GM12874 (cell line): ENCODE results near the gene NKPD1.

Experiments
- CTCF ChIP-seq: IDR thresholded peaks from 2 replicates; pipeline ENCODE4 v1.5.1; 2011; ENCODE audit warnings: low read depth, mild to moderate bottlenecking, control low read depth, low read length, moderate library complexity; ENCODE audit not compliant: insufficient read depth

The NKPD1 gene, protein sequence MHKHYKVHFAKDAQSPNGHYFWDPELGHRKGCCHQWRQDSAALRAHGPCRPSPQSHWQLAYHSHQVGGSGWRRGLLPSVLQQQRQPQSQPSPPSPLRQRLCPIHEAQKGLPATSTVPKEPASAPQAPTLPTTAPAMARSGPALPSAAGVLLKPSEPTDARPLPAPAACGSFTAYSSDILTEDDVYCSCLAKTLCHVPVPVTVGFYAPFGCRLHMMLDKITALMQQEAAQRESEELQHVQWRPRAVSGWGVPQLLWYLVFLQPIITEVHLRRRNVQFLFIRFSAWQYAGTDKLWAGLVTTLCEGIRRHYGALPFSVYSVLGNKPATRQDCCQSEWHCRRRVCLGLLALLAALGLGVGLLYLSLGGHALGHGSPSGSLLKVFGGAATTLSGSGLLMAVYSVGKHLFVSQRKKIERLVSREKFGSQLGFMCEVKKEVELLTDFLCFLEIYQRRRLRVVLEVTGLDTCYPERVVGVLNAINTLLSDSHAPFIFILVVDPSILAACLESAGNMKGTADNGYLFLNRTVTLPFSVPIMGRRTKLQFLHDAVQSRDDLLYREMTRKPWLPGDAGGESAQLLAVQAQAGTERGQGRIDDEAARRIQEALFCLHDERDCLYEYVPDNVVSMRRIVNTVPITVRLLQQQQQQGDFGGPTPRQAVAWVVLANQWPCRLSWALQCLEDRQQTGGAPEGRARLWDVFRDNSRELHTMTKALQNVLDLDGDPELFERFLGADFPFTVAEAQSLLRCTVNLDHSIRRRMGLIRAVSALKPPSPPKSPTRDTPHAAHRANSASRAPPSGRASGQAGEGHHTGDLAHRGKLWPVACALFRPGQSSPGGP

GRCh38 chr19:45160870-45161737 lies at the start of gene NKPD1:
Gene NKPD1 (minus strand): TSS chr19:45160982. CDS start chr19:45160150, 832 bp downstream.
- TF ChIP-seq CTCF = no peak

DNA sequence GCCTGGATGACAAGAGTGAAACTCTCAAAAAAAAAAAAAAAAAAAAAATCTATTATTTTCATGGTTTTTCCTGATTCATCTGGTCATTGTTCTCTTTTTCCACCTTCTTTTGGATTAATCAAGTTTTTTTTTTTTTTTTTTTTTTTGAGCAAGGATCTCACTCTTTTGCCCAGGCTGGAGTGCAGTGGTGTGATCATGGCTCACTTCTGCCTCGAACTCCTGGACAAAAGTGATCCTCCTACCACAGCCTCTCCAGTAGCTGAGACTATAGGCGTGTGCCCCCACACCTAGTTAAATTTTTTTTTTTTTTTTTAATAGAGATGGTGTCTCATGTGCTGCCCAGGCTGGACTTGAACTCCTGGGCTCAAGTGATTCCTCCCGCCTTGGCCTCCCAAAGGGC lies 45.5 kb upstream of the NKPD1 start:
- TF ChIP-seq CTCF = no peak

- TF ChIP-seq CTCF = no peak
These were observed 45.0 kb upstream of the NKPD1 start for GRCh38 chr19:45205810-45206209.

GRCh38 chr19:45202637-45203036 lies 41.9 kb upstream of the NKPD1 start:
- TF ChIP-seq CTCF = no peak

GRCh38 chr19:45200568-45200967 lies 39.8 kb upstream of the NKPD1 start:
- no peak for TF ChIP-seq CTCF

- no peak for TF ChIP-seq CTCF
These were observed 35.0 kb upstream of the NKPD1 start for GRCh38 chr19:45195764-45196163.

- no peak for TF ChIP-seq CTCF
These were observed 30.6 kb upstream of the NKPD1 start for GRCh38 chr19:45191375-45191774.
